ENCODE results near the gene ARHGAP21.

The ARHGAP21 gene

GRCh38 chr10:24751716-24752115 is 28.0 kb upstream of the ARHGAP21 start:
- no peak overlapping the region for H3K4me3 ChIP-seq (ENCODE audit: low read depth, low read length)
- no peaks in the 10 kb centered on the region for H3K27me3 ChIP-seq (ENCODE audit: insufficient read depth, low read length)
- H2BK120ac ChIP-seq (ENCODE audit: insufficient read depth, low read length, poor library complexity), result no peak overlapping the region
- no peaks in the 10 kb centered on the region for H3K9me3 ChIP-seq (ENCODE audit: insufficient read depth, low read depth, low read length)
- no peak for DNase-seq
- H3K4me2 ChIP-seq (ENCODE audit: low read length), result no peak overlapping the region
- H2AFZ ChIP-seq (ENCODE audit: insufficient read depth, low read length, poor library complexity), result no peak overlapping the region
- H3K79me1 ChIP-seq (ENCODE audit: low read length), result no peaks in the 10 kb centered on the region
- no peak overlapping the region for H4K8ac ChIP-seq (ENCODE audit: low read depth, low read length)
- no CpG with 5 or more reads among the region's 1 CpG for WGBS (ENCODE audit: extremely low coverage, insufficient coverage, insufficient read length)
- H3K4me1 ChIP-seq (ENCODE audit: control insufficient read depth in 1 of 2, insufficient read depth in 2 of 2, low read length in 2 of 2), result no peaks in the 10 kb centered on the region
- no peak overlapping the region for H3K9ac ChIP-seq (ENCODE audit: low read length)
- no peak overlapping the region for H3K4ac ChIP-seq (ENCODE audit: low read depth, low read length)
- H4K91ac ChIP-seq (ENCODE audit: low read depth, low read length), result no peak overlapping the region
- H3K27ac ChIP-seq (ENCODE audit: low read depth, low read length), result no peak overlapping the region
- H2AK5ac ChIP-seq (ENCODE audit: low read length), result no peak overlapping the region
- no peak overlapping the region for H3K23ac ChIP-seq (ENCODE audit: low read length)
- no peak overlapping the region for H2BK5ac ChIP-seq (ENCODE audit: low read depth, low read length, poor library complexity)
- no peaks in the 10 kb centered on the region for H3K79me2 ChIP-seq (ENCODE audit: control insufficient read depth, insufficient read depth, low read length, poor library complexity)
- no peak overlapping the region for H3K18ac ChIP-seq (ENCODE audit: low read length)
- H3K14ac ChIP-seq (ENCODE audit: low read length), result no peak overlapping the region
- H3K36me3 ChIP-seq (ENCODE audit: control insufficient read depth in 1 of 2, insufficient read depth in 2 of 2, low read length in 2 of 2), result no peaks in the 10 kb centered on the region
- H2BK12ac ChIP-seq (ENCODE audit: low read length), result no peak overlapping the region
- no peak overlapping the region for H4K12ac ChIP-seq (ENCODE audit: low read depth, low read length)

- H2BK120ac ChIP-seq (ENCODE audit: insufficient read depth, low read length, poor library complexity), result no peak overlapping the region
- no peaks in the 10 kb centered on the region for H3K79me1 ChIP-seq (ENCODE audit: low read length)
- no peak overlapping the region for H4K8ac ChIP-seq (ENCODE audit: low read depth, low read length)
- H3K27ac ChIP-seq (ENCODE audit: low read depth, low read length), result no peak overlapping the region
- no peak overlapping the region for H2BK12ac ChIP-seq (ENCODE audit: low read length)
- DNase-seq, result no peak
- H3K9me3 ChIP-seq (ENCODE audit: insufficient read depth, low read depth, low read length), result no peaks in the 10 kb centered on the region
- no peak overlapping the region for H3K4ac ChIP-seq (ENCODE audit: low read depth, low read length)
- H4K91ac ChIP-seq (ENCODE audit: low read depth, low read length), result no peak overlapping the region
- H3K36me3 ChIP-seq (ENCODE audit: control insufficient read depth in 1 of 2, insufficient read depth in 2 of 2, low read length in 2 of 2), result no peaks in the 10 kb centered on the region
- no peak overlapping the region for H3K23ac ChIP-seq (ENCODE audit: low read length)
- no peak overlapping the region for H3K18ac ChIP-seq (ENCODE audit: low read length)
- H3K4me1 ChIP-seq (ENCODE audit: control insufficient read depth in 1 of 2, insufficient read depth in 2 of 2, low read length in 2 of 2), result no peaks in the 10 kb centered on the region
- no peak overlapping the region for H4K12ac ChIP-seq (ENCODE audit: low read depth, low read length)
- WGBS (ENCODE audit: extremely low coverage, insufficient coverage, insufficient read length), result no CpG with 5 or more reads among the region's 2 CpGs
- H3K9ac ChIP-seq (ENCODE audit: low read length), result no peak overlapping the region
- H3K27me3 ChIP-seq (ENCODE audit: insufficient read depth, low read length), result no peaks in the 10 kb centered on the region
- H2AFZ ChIP-seq (ENCODE audit: insufficient read depth, low read length, poor library complexity), result no peak overlapping the region
- no peak overlapping the region for H2AK5ac ChIP-seq (ENCODE audit: low read length)
- H2BK5ac ChIP-seq (ENCODE audit: low read depth, low read length, poor library complexity), result no peak overlapping the region
- no peak overlapping the region for H3K4me2 ChIP-seq (ENCODE audit: low read length)
- H3K14ac ChIP-seq (ENCODE audit: low read length), result no peak overlapping the region
- no peak overlapping the region for H3K4me3 ChIP-seq (ENCODE audit: low read depth, low read length)
- no peaks in the 10 kb centered on the region for H3K79me2 ChIP-seq (ENCODE audit: control insufficient read depth, insufficient read depth, low read length, poor library complexity)
These were observed 27.0 kb upstream of the ARHGAP21 start for GRCh38 chr10:24750695-24751094.

GRCh38 chr10:24748214-24748613 is 24.5 kb upstream of the ARHGAP21 start:
- Histone ChIP-seq H3K36me3 (ENCODE audit: control insufficient read depth in 1 of 2, insufficient read depth in 2 of 2, low read length in 2 of 2) (no peaks in the 10 kb centered on the region), H3K4me1 (ENCODE audit: control insufficient read depth in 1 of 2, insufficient read depth in 2 of 2, low read length in 2 of 2) (no peaks in the 10 kb centered on the region), H3K4me2 (ENCODE audit: low read length) (no peak overlapping the region), H3K79me2 (ENCODE audit: control insufficient read depth, insufficient read depth, low read length, poor library complexity) (no peaks in the 10 kb centered on the region), H2AFZ (ENCODE audit: insufficient read depth, low read length, poor library complexity) (no peak overlapping the region), H3K27ac (ENCODE audit: low read depth, low read length) (no peak overlapping the region), H3K14ac (ENCODE audit: low read length) (no peak overlapping the region), H2BK5ac (ENCODE audit: low read depth, low read length, poor library complexity) (no peak overlapping the region), H3K18ac (ENCODE audit: low read length) (no peak overlapping the region), H3K9me3 (ENCODE audit: insufficient read depth, low read depth, low read length) (no peaks in the 10 kb centered on the region), H3K9ac (ENCODE audit: low read length) (no peak overlapping the region), H3K79me1 (ENCODE audit: low read length) (no peaks in the 10 kb centered on the region), H3K4me3 (ENCODE audit: low read depth, low read length) (no peak overlapping the region), H4K12ac (ENCODE audit: low read depth, low read length) (no peak overlapping the region), H2AK5ac (ENCODE audit: low read length) (no peak overlapping the region), H2BK120ac (ENCODE audit: insufficient read depth, low read length, poor library complexity) (no peak overlapping the region), H3K4ac (ENCODE audit: low read depth, low read length) (no peak overlapping the region), H3K27me3 (ENCODE audit: insufficient read depth, low read length) (no peaks in the 10 kb centered on the region), H4K8ac (ENCODE audit: low read depth, low read length) (no peak overlapping the region), H4K91ac (ENCODE audit: low read depth, low read length) (no peak overlapping the region), H2BK12ac (ENCODE audit: low read length) (no peak overlapping the region), H3K23ac (ENCODE audit: low read length) (no peak overlapping the region)
- DNase-seq, result no peak
- no CpG with 5 or more reads among the region's 4 CpGs for WGBS (ENCODE audit: extremely low coverage, insufficient coverage, insufficient read length)

- Histone ChIP-seq H2BK5ac (ENCODE audit: low read depth, low read length, poor library complexity) (no peak overlapping the region), H2BK120ac (ENCODE audit: insufficient read depth, low read length, poor library complexity) (no peak overlapping the region), H3K18ac (ENCODE audit: low read length) (no peak overlapping the region), H2AFZ (ENCODE audit: insufficient read depth, low read length, poor library complexity) (no peak overlapping the region), H3K79me2 (ENCODE audit: control insufficient read depth, insufficient read depth, low read length, poor library complexity) (no peaks in the 10 kb centered on the region), H3K27me3 (ENCODE audit: insufficient read depth, low read length) (no peaks in the 10 kb centered on the region), H3K9ac (ENCODE audit: low read length) (no peak overlapping the region), H3K9me3 (ENCODE audit: insufficient read depth, low read depth, low read length) (no peaks in the 10 kb centered on the region), H3K4me3 (ENCODE audit: low read depth, low read length) (no peak overlapping the region), H3K23ac (ENCODE audit: low read length) (no peak overlapping the region), H3K4ac (ENCODE audit: low read depth, low read length) (no peak overlapping the region), H2AK5ac (ENCODE audit: low read length) (no peak overlapping the region), H2BK12ac (ENCODE audit: low read length) (no peak overlapping the region), H3K4me2 (ENCODE audit: low read length) (no peak overlapping the region), H4K12ac (ENCODE audit: low read depth, low read length) (no peak overlapping the region), H4K8ac (ENCODE audit: low read depth, low read length) (no peak overlapping the region), H3K4me1 (ENCODE audit: control insufficient read depth in 1 of 2, insufficient read depth in 2 of 2, low read length in 2 of 2) (no peaks in the 10 kb centered on the region), H4K91ac (ENCODE audit: low read depth, low read length) (no peak overlapping the region), H3K79me1 (ENCODE audit: low read length) (no peaks in the 10 kb centered on the region), H3K27ac (ENCODE audit: low read depth, low read length) (no peak overlapping the region), H3K36me3 (ENCODE audit: control insufficient read depth in 1 of 2, insufficient read depth in 2 of 2, low read length in 2 of 2) (no peaks in the 10 kb centered on the region), H3K14ac (ENCODE audit: low read length) (no peak overlapping the region)
- no peak for DNase-seq
- no CpG with 5 or more reads among the region's 3 CpGs for WGBS (ENCODE audit: extremely low coverage, insufficient coverage, insufficient read length)
These were observed 21.3 kb upstream of the ARHGAP21 start for GRCh38 chr10:24744946-24745345.
